K562 (cell line): Measurements from ENCODE around the gene CORO6. TPM values are rescaled to one million over a fixed set of nuclear protein-coding genes. Genes with fewer than 3 reads are reported as not detected.

ENCODE experiments used
- ATAC-seq: fragments of 200-7000 bp; cut with Tn5 transposase; 3 replicates; pipeline ENCODE4 v1.9.1; 2020; ENCODE audit warnings: moderate library complexity
- BruUV-seq: library from RNA; stranded (reverse); fragments of 400-500 nt; replicated peaks from 2 replicates; lab custom pipeline; 2021; lab: Mats Ljungman, UMichigan
- CTCF ChIA-PET: fragments of 300-600 bp; formaldehyde crosslinking; extraction: SDS; loops from one replicate; lab custom pipeline; 2021; ENCODE audit warnings: low intra/inter-chr PET ratio; lab: Yijun Ruan, JAX
- POLR2A ChIA-PET: fragments of 300-600, 350-650 bp; sonication (Branson Sonifier 250); formaldehyde crosslinking; extraction: SDS; loops from one replicate; lab custom pipeline; 2021; ENCODE audit warnings: antibody characterized with exemption, inconsistent platforms; lab: Yijun Ruan, JAX
- DNase-seq, 4 experiments: peaks; one replicate each; pipeline versions ENCODE4 v3.0.0 to v3.0.0-alpha.2; 2011 to 2018; ENCODE audit warnings: low spot score in 3 of 4, mixed read lengths in 3 of 4; ENCODE audit errors: extremely low read depth in 1 of 4
- FAIRE-seq: peaks from 2 replicates; lab custom pipeline; 2011; peaks lifted over from hg19 to GRCh38; lab: Jason Lieb, UNC
- H2AFZ ChIP-seq: 2 replicates; pipeline ENCODE4 v1.6.0; 2011; ENCODE audit warnings: low read depth, low read length, control low read depth, inconsistent platforms
- H3K27ac ChIP-seq: fragments of 200-600 bp; 3 replicates; pipeline ENCODE4 v1.8.0; 2011; ENCODE audit warnings: low read depth, mild to moderate bottlenecking, control low read depth, inconsistent platforms, low read length, moderate library complexity, mixed read lengths; ENCODE audit errors: extremely low read depth
- H3K27me3 ChIP-seq, 2 experiments: fragments of 300-600 bp in 1 of 2; 2 replicates in 1 of 2; 3 replicates in 1 of 2; pipeline versions ENCODE4 v1.6.0 to v1.8.0; 2011; ENCODE audit warnings: inconsistent platforms in 2 of 2, low read length in 2 of 2, mild to moderate bottlenecking in 1 of 2, mixed read lengths in 1 of 2, moderate library complexity in 1 of 2; ENCODE audit not compliant: control insufficient read depth in 2 of 2, insufficient read depth in 2 of 2
- H3K36me3 ChIP-seq: fragments of 300-600 bp; 3 replicates; pipeline ENCODE4 v1.8.0; 2011; ENCODE audit warnings: mild to moderate bottlenecking, low read length, inconsistent platforms; ENCODE audit not compliant: control insufficient read depth, insufficient read depth
- H3K4me1 ChIP-seq, 2 experiments: fragments of 200-600 bp in 1 of 2; replicated peaks in 1 of 2; 2 replicates in 1 of 2; 3 replicates in 1 of 2; pipeline versions ENCODE4 v1.5.1 to v1.8.0; 2011; ENCODE audit warnings: inconsistent platforms in 2 of 2, low read length in 2 of 2, mild to moderate bottlenecking in 1 of 2, mixed read lengths in 1 of 2, moderate library complexity in 1 of 2; ENCODE audit not compliant: control insufficient read depth in 2 of 2, insufficient read depth in 2 of 2
- H3K4me2 ChIP-seq: 2 replicates; pipeline ENCODE4 v1.6.1; 2011; ENCODE audit warnings: low read length, control low read depth, inconsistent platforms, mixed read lengths; ENCODE audit not compliant: insufficient read depth
- H3K4me3 ChIP-seq: fragments of 200-600 bp; sonication (generic), shearing (Covaris generic); 2 replicates; pipeline ENCODE4 v1.5.1; 2016; ENCODE audit warnings: control low read depth, inconsistent platforms
- H3K79me2 ChIP-seq: fragments of 200-600 bp; 3 replicates; pipeline ENCODE4 v1.8.0; 2011; ENCODE audit warnings: low read length, inconsistent platforms; ENCODE audit not compliant: control insufficient read depth, insufficient read depth
- H3K9ac ChIP-seq, 2 experiments: 2 replicates each; pipeline versions ENCODE4 v1.6.0 to v1.6.1; 2011; ENCODE audit warnings: low read depth in 2 of 2, low read length in 2 of 2, control low read depth in 1 of 2, inconsistent platforms in 1 of 2, mild to moderate bottlenecking in 1 of 2, mixed read lengths in 1 of 2; ENCODE audit not compliant: insufficient read depth in 1 of 2
- H3K9me1 ChIP-seq: one replicate; pipeline ENCODE4 v1.6.0; 2011; ENCODE audit warnings: inconsistent platforms, mild to moderate bottlenecking, low read length, moderate library complexity; ENCODE audit not compliant: control insufficient read depth, insufficient read depth
- H3K9me3 ChIP-seq: replicated peaks from 2 replicates; pipeline ENCODE4 v1.5.1; 2011; ENCODE audit warnings: low read depth, low read length, inconsistent platforms; ENCODE audit not compliant: control insufficient read depth, insufficient read depth
- H4K20me1 ChIP-seq: replicated peaks from 2 replicates; pipeline ENCODE4 v1.6.1; 2011; ENCODE audit warnings: low read length, inconsistent platforms, mixed read lengths; ENCODE audit not compliant: control insufficient read depth, insufficient read depth
- CBFA2T2 ChIP-seq: fragments of 450-650 bp; conservative IDR thresholded peaks from 2 replicates; pipeline ENCODE4 v1.6.1; 2017; ENCODE audit warnings: mild to moderate bottlenecking
- CBX2 ChIP-seq: fragments of 200-600 bp; sonication (generic); IDR thresholded peaks from one replicate; pipeline ENCODE4 v1.6.1; 2012; ENCODE audit warnings: mild to moderate bottlenecking, low read length, inconsistent platforms; ENCODE audit not compliant: insufficient read depth, poor library complexity, severe bottlenecking
- DNMT1 ChIP-seq: fragments of 450-650 bp; IDR thresholded peaks from 2 replicates; pipeline ENCODE4 v1.6.1; 2016; ENCODE audit warnings: antibody characterized with exemption, mild to moderate bottlenecking
- KLF16 ChIP-seq: IDR thresholded peaks from 2 replicates; pipeline ENCODE4 v1.6.1; 2016; ENCODE audit warnings: antibody characterized with exemption
- MAFF ChIP-seq: IDR thresholded peaks from 2 replicates; pipeline ENCODE4 v1.6.1; 2012; ENCODE audit warnings: low read length, improper control_type of control experiment
- NUFIP1 ChIP-seq: fragments of 450-650 bp; IDR thresholded peaks from 2 replicates; pipeline ENCODE4 v1.6.1; 2018; ENCODE audit not compliant: partially characterized antibody
- POLR2AphosphoS5 ChIP-seq: IDR thresholded peaks from 2 replicates; pipeline ENCODE4 v1.6.1; 2011; ENCODE audit warnings: mild to moderate bottlenecking, low read depth, low read length, moderate library complexity; ENCODE audit not compliant: control insufficient read depth, insufficient read depth
- ZNF124 ChIP-seq: sonication (generic); formaldehyde crosslinking; IDR thresholded peaks from 2 replicates; pipeline ENCODE4 v1.8.1; 2022; ENCODE audit warnings: missing genetic modification reagents
- ZNF23 ChIP-seq: fragments of 250-450 bp; sonication (Bioruptor Pico); IDR thresholded peaks from 2 replicates; pipeline ENCODE4 v1.4.0; 2020; ENCODE audit warnings: mild to moderate bottlenecking
- ZNF668 ChIP-seq: fragments of 250-450 bp; sonication (Bioruptor Pico); IDR thresholded peaks from 2 replicates; pipeline ENCODE4 v1.8.0; 2022; ENCODE audit warnings: mild to moderate bottlenecking, inconsistent platforms
- ZNF76 ChIP-seq: fragments of 250-450 bp; sonication (Bioruptor Pico); IDR thresholded peaks from 2 replicates; pipeline ENCODE4 v1.4.0; 2020; ENCODE audit warnings: mild to moderate bottlenecking, moderate library complexity, borderline replicate concordance
- ZNF778 ChIP-seq: fragments of 450-650 bp; formaldehyde crosslinking; IDR thresholded peaks from 2 replicates; pipeline ENCODE4 v1.4.0; 2020; ENCODE audit warnings: mild to moderate bottlenecking, moderate library complexity
- WGBS: fragments of 100-300 bp; shearing (Covaris generic); methylation state at CpG from one replicate; pipeline ENCODE4 v1.1.6; 2016; ENCODE audit warnings: low coverage, mixed read lengths; ENCODE audit not compliant: insufficient coverage; ENCODE audit errors: missing lambda C conversion rate; 5-methylcytosine and 5-hydroxymethylcytosine counted together
- in situ Hi-C: fragments of 300-500 bp; cut with MboI; formaldehyde crosslinking; loops from 4 replicates; pipeline ENCODE4 v1.15.0; 2018; ENCODE audit warnings: inconsistent platforms, mixed read lengths
- intact Hi-C: fragments of 100-400 bp; cut with micrococcal nuclease; formaldehyde crosslinking; loops from 2 replicates; pipeline ENCODE4 v1.14.2; 2022
- polyA plus RNA-seq, 8 experiments: library from polyadenylated mRNA; depleted of rRNA in 4 of 8; stranded (reverse) in 5 of 8; unstranded in 3 of 8; fragments of >200 nt; fragmentation: Nextera tagmentation in 2 of 8; fragmentation: Illumina TruSeq in 1 of 8; extraction: Ambion mirVana in 2 of 8; extraction: Trizol in 1 of 8; gene quantifications; 2 replicates each; pipeline versions ENCODE4 v1.2.1 to v1.2.3, GENCODE V29; 2011 to 2014; ENCODE audit warnings: inconsistent platforms in 1 of 8, missing spikeins in 1 of 8
- total RNA-seq, 7 experiments: library from RNA; depleted of rRNA in 6 of 7; stranded (reverse); fragments of >200 nt in 6 of 7; fragmentation: Illumina TruSeq in 2 of 7; extraction: Trizol in 2 of 7; gene quantifications; 2 replicates each; pipeline versions ENCODE4 v1.2.1 to v1.2.3, GENCODE V29; 2011 to 2021; ENCODE audit warnings: low replicate concordance in 1 of 7
- TF ChIP-seq, protein P1 (sequence below): IDR thresholded peaks from 2 replicates; pipeline ENCODE4 v1.6.1; 2011; ENCODE audit not compliant: insufficient read length; ENCODE audit errors: extremely low read depth
- TF ChIP-seq, protein P2 (sequence below): fragments of 250-450 bp; sonication (Bioruptor Pico); IDR thresholded peaks from 2 replicates; pipeline ENCODE4 v1.5.0; 2021; ENCODE audit warnings: mild to moderate bottlenecking, borderline replicate concordance
- TF ChIP-seq, protein P3 (sequence below): IDR thresholded peaks from 3 replicates; pipeline ENCODE4 v1.6.1; 2011; ENCODE audit warnings: borderline replicate concordance, mild to moderate bottlenecking, moderate library complexity; ENCODE audit not compliant: insufficient read length; ENCODE audit errors: extremely low read depth

CORO6 gene
- total and polyA plus RNA-seq, 9 of the 15 experiments (the other 6 are each of a cell fraction or from before 2014, with no cell fraction given) = 0.04 to 11.9 (median 2.4) TPM

DNA sequence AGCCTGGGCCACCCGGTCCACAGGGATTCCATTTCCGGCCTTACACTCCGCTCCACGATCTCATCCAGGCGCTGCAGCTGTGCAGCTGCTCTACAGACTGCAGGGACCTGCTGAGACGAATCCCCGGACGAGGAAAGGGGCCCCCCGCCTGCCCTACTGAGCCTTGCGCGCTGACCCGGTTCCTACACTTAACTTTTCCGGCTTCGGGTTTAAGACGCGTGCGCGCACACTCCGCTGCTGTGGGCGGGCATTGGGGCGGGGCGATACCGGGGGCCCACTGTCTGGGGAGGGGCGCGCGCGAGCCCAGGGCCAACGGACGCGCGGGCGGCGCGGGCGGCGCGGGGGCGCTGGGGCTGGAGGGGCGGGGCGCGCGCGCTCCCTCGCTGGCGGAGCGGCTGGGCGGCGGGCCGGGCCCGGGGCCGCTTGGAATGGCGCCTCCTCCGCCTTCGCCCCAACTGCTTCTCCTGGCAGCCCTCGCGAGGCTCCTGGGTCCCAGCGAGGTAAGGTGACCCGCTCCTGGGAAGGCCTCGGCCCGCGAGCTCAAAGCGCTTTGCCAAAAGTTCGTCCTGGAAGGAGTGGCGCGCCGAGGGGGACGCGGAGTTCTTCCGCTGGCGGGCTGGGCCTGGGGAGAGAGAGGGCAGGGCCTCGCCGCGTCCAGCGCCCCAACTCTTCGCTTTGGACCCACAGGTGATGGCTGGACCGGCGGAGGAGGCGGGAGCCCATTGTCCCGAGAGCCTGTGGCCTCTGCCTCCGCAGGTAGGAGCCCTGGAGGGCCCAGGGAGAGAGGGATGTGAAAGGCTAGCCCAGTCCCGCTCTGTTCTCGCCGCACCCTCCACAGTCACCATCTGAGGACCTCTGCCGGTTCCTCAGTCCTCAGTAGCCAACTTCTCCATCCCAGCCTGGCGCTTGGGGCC is 54.1 kb downstream of the CORO6 start, which contains the start of gene TP53I13:
Gene TP53I13, plus strand, starts transcription at position 371 of the 914 bp plus-strand sequence. Its CDS starts 58 bp downstream, at position 429.
- Histone ChIP-seq H3K27ac (peak within 1 kb of the TSS; percentile 87), H3K36me3 (peaks cover 6% of the 10 kb centered on the region; the same call in 2 of the 3 replicates), H3K9ac (peak within 1 kb of the TSS; percentile 75 to 96), H2AFZ (peak within 1 kb of the TSS; percentile 97), H3K27me3 (no peaks in the 10 kb centered on the region), H4K20me1 (no peaks in the 10 kb centered on the region), H3K9me3 (no peaks in the 10 kb centered on the region), H3K79me2 (no peaks in the 10 kb centered on the region), H3K4me1 (peaks cover 3 to 57% of the 10 kb centered on the region in 2 experiments; a peak in 4 of 5 replicates), H3K4me2 (peak within 1 kb of the TSS; percentile 79), H3K9me1 (peaks cover 3% of the 10 kb centered on the region), H3K4me3 (peak within 1 kb of the TSS; percentile 57)
- in situ Hi-C loops (no loop called here), intact Hi-C loops (no loop called here)
- POLR2A ChIA-PET = interaction anchor here (0.7 to 1.0 kb wide), 2 partner anchors 12 to 23 kb away, joined by 4 read pairs; no protein-coding TSS in a partner anchor
- BruUV-seq = no TSS peak
- CTCF ChIA-PET = interaction anchor here (0.7 to 1.5 kb wide), 2 partner anchors 198 to 444 kb away, joined by 3 read pairs; no protein-coding TSS in a partner anchor
- FAIRE-seq = no peak
- peak; percentile 80 for ATAC-seq
- peak; percentile 94 to 97 (median 96) for DNase-seq
- WGBS = 2% methylated on average over 43 of the region's 85 CpGs
- TF ChIP-seq KLF16 (no peak), NUFIP1 (no peak), ZNF668 (no peak), MAFF (no peak), DNMT1 (no peak), CBFA2T2 (no peak), ZNF124 (CRISPR knock-in tag) (no peak), ZNF23 (CRISPR knock-in tag) (no peak), ZNF778 (CRISPR knock-in tag) (no peak), CBX2 (no peak), ZNF76 (no peak), POLR2AphosphoS5 (0 out of 2 replicates have a peak, but pooled peaks have one; percentile 42)
- TF ChIP-seq, protein P1, sequence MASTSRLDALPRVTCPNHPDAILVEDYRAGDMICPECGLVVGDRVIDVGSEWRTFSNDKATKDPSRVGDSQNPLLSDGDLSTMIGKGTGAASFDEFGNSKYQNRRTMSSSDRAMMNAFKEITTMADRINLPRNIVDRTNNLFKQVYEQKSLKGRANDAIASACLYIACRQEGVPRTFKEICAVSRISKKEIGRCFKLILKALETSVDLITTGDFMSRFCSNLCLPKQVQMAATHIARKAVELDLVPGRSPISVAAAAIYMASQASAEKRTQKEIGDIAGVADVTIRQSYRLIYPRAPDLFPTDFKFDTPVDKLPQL = no peak
- TF ChIP-seq, protein P2, sequence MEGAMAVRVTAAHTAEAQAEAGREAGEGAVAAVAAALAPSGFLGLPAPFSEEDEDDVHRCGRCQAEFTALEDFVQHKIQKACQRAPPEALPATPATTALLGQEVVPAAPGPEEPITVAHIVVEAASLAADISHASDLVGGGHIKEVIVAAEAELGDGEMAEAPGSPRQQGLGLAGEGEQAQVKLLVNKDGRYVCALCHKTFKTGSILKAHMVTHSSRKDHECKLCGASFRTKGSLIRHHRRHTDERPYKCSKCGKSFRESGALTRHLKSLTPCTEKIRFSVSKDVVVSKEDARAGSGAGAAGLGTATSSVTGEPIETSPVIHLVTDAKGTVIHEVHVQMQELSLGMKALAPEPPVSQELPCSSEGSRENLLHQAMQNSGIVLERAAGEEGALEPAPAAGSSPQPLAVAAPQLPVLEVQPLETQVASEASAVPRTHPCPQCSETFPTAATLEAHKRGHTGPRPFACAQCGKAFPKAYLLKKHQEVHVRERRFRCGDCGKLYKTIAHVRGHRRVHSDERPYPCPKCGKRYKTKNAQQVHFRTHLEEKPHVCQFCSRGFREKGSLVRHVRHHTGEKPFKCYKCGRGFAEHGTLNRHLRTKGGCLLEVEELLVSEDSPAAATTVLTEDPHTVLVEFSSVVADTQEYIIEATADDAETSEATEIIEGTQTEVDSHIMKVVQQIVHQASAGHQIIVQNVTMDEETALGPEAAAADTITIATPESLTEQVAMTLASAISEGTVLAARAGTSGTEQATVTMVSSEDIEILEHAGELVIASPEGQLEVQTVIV (CRISPR knock-in tag) = no peak
- TF ChIP-seq, protein P3, sequence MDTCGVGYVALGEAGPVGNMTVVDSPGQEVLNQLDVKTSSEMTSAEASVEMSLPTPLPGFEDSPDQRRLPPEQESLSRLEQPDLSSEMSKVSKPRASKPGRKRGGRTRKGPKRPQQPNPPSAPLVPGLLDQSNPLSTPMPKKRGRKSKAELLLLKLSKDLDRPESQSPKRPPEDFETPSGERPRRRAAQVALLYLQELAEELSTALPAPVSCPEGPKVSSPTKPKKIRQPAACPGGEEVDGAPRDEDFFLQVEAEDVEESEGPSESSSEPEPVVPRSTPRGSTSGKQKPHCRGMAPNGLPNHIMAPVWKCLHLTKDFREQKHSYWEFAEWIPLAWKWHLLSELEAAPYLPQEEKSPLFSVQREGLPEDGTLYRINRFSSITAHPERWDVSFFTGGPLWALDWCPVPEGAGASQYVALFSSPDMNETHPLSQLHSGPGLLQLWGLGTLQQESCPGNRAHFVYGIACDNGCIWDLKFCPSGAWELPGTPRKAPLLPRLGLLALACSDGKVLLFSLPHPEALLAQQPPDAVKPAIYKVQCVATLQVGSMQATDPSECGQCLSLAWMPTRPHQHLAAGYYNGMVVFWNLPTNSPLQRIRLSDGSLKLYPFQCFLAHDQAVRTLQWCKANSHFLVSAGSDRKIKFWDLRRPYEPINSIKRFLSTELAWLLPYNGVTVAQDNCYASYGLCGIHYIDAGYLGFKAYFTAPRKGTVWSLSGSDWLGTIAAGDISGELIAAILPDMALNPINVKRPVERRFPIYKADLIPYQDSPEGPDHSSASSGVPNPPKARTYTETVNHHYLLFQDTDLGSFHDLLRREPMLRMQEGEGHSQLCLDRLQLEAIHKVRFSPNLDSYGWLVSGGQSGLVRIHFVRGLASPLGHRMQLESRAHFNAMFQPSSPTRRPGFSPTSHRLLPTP = no peak
